H1 (cell line): ENCODE measurements around the gene RLN2. TPM values are rescaled to one million over a fixed set of nuclear protein-coding genes. Genes with fewer than 3 reads are reported as not detected.

ENCODE experiments used
- CTCF ChIA-PET: fragments of 300-600 bp; sonication (Branson Sonifier 250); formaldehyde crosslinking; loops from one replicate; lab custom pipeline; 2021; ENCODE audit not compliant: partially characterized antibody; lab: Charles Lee
- POLR2A ChIA-PET: fragments of 300-600 bp; sonication (Branson Sonifier 250); formaldehyde crosslinking; loops from one replicate; lab custom pipeline; 2021; ENCODE audit warnings: inconsistent platforms; ENCODE audit not compliant: partially characterized antibody; lab: Charles Lee
- DNase-seq, 2 experiments: peaks; one replicate each; pipeline versions ENCODE4 v3.0.0 to v3.0.0-alpha.2; 2010 to 2022; ENCODE audit warnings: low spot score in 2 of 2, low read depth in 1 of 2, mixed read lengths in 1 of 2
- FAIRE-seq: peaks from 2 replicates; lab custom pipeline; 2011; peaks lifted over from hg19 to GRCh38; lab: Jason Lieb, UNC
- H2AFZ ChIP-seq: 2 replicates; pipeline ENCODE4 v1.8.1; 2012; ENCODE audit warnings: low read length, inconsistent platforms
- H2AK5ac ChIP-seq: 2 replicates; pipeline ENCODE4 v1.6.1; 2013; ENCODE audit warnings: low read depth, low read length
- H2BK120ac ChIP-seq: replicated peaks from 2 replicates; pipeline ENCODE3; 2013; ENCODE audit warnings: low read depth, low read length, inconsistent platforms
- H2BK12ac ChIP-seq: 2 replicates; pipeline ENCODE4 v1.6.1; 2013; ENCODE audit warnings: low read depth, low read length
- H2BK15ac ChIP-seq: 2 replicates; pipeline ENCODE4 v1.6.1; 2013; ENCODE audit warnings: low read length
- H2BK20ac ChIP-seq: 2 replicates; pipeline ENCODE4 v1.6.1; 2013; ENCODE audit warnings: low read length
- H2BK5ac ChIP-seq: 2 replicates; pipeline ENCODE4 v1.6.1; 2013; ENCODE audit warnings: low read depth, low read length
- H3K14ac ChIP-seq: 2 replicates; pipeline ENCODE4 v1.6.1; 2013; ENCODE audit warnings: inconsistent platforms; ENCODE audit not compliant: insufficient read length
- H3K18ac ChIP-seq: 2 replicates; pipeline ENCODE4 v1.6.1; 2013; ENCODE audit warnings: low read length; ENCODE audit errors: extremely low read depth
- H3K23ac ChIP-seq: 2 replicates; pipeline ENCODE4 v1.6.1; 2013; ENCODE audit warnings: inconsistent platforms; ENCODE audit not compliant: insufficient read length
- H3K23me2 ChIP-seq: 2 replicates; pipeline ENCODE4 v1.6.1; 2013; ENCODE audit warnings: low read depth, low read length
- H3K27ac ChIP-seq: 2 replicates; pipeline ENCODE4 v1.6.1; 2011; ENCODE audit warnings: low read depth, low read length, inconsistent platforms
- H3K27me3 ChIP-seq, 4 experiments: replicated peaks in 1 of 4; 1 replicate in 1 of 4; 2 replicates in 3 of 4; pipeline versions ENCODE4 v1.6.1 to v1.8.1; 2011 to 2013; ENCODE audit warnings: low read length in 3 of 4, mild to moderate bottlenecking in 3 of 4, inconsistent platforms in 2 of 4, mixed read lengths in 2 of 4, moderate library complexity in 1 of 4; ENCODE audit not compliant: control insufficient read depth in 3 of 4, insufficient read depth in 3 of 4; ENCODE audit errors: extremely low read depth in 1 of 4
- H3K36me3 ChIP-seq, 4 experiments: 2 replicates each; pipeline versions ENCODE4 v1.6.1 to v1.8.1; 2011 to 2013; ENCODE audit warnings: mild to moderate bottlenecking in 4 of 4, low read length in 3 of 4, moderate library complexity in 2 of 4, control low read depth in 1 of 4, inconsistent platforms in 1 of 4; ENCODE audit not compliant: insufficient read depth in 4 of 4, control insufficient read depth in 2 of 4
- H3K4ac ChIP-seq: replicated peaks from 2 replicates; pipeline ENCODE3; 2013; ENCODE audit warnings: low read length, low read depth, mixed read lengths, inconsistent platforms; ENCODE audit not compliant: insufficient read length
- H3K4me1 ChIP-seq, 4 experiments: replicated peaks in 1 of 4; 1 replicate in 1 of 4; 2 replicates in 3 of 4; pipeline versions ENCODE4 v1.6.1 to v1.8.1; 2011 to 2013; ENCODE audit warnings: low read length in 3 of 4, inconsistent platforms in 2 of 4, mixed read lengths in 1 of 4; ENCODE audit not compliant: insufficient read depth in 4 of 4, control insufficient read depth in 3 of 4
- H3K4me2 ChIP-seq, 2 experiments: 2 replicates each; pipeline versions ENCODE4 v1.6.1 to v1.8.1; 2011 to 2013; ENCODE audit warnings: low read depth in 2 of 2, low read length in 2 of 2, control low read depth in 1 of 2, inconsistent platforms in 1 of 2, mild to moderate bottlenecking in 1 of 2; ENCODE audit not compliant: insufficient read depth in 1 of 2
- H3K4me3 ChIP-seq, 4 experiments: fragments of 200-600, 300-600 bp in 1 of 4; sonication (generic), shearing (Covaris generic), sonication (Bioruptor Twin) in 1 of 4; 2 replicates each; pipeline versions ENCODE4 v1.5.1 to v1.8.1; 2011 to 2016; ENCODE audit warnings: low read length in 4 of 4, low read depth in 3 of 4, control low read depth in 2 of 4, inconsistent platforms in 2 of 4, mild to moderate bottlenecking in 2 of 4, mixed read lengths in 1 of 4, moderate library complexity in 1 of 4; ENCODE audit not compliant: insufficient read depth in 2 of 4; ENCODE audit errors: extremely low read depth in 1 of 4
- H3K56ac ChIP-seq: replicated peaks from 2 replicates; pipeline ENCODE3; 2013; ENCODE audit warnings: low read depth, mild to moderate bottlenecking, mixed read lengths, low read length, inconsistent platforms; ENCODE audit not compliant: insufficient read length
- H3K79me1 ChIP-seq: 2 replicates; pipeline ENCODE4 v1.6.1; 2013; ENCODE audit warnings: low read depth, low read length, control low read depth
- H3K79me2 ChIP-seq, 2 experiments: 2 replicates each; pipeline versions ENCODE4 v1.6.1 to v1.8.1; 2012 to 2013; ENCODE audit warnings: low read length in 2 of 2, mild to moderate bottlenecking in 2 of 2, inconsistent platforms in 1 of 2; ENCODE audit not compliant: insufficient read depth in 2 of 2, control insufficient read depth in 1 of 2
- H3K9ac ChIP-seq, 4 experiments: replicated peaks in 1 of 4; 1 replicate in 1 of 4; 2 replicates in 3 of 4; pipeline versions ENCODE4 v1.6.1 to v1.8.1; 2011 to 2013; ENCODE audit warnings: low read depth in 3 of 4, low read length in 3 of 4, control low read depth in 2 of 4, mild to moderate bottlenecking in 2 of 4, moderate library complexity in 2 of 4, inconsistent platforms in 1 of 4; ENCODE audit errors: extremely low read depth in 1 of 4
- H3K9me3 ChIP-seq, 2 experiments: 2 replicates each; pipeline versions ENCODE4 v1.6.1 to v1.8.1; 2012 to 2013; ENCODE audit warnings: mild to moderate bottlenecking in 2 of 2, moderate library complexity in 2 of 2, control low read depth in 1 of 2, inconsistent platforms in 1 of 2, low read depth in 1 of 2, low read length in 1 of 2, mixed read lengths in 1 of 2; ENCODE audit not compliant: insufficient read depth in 2 of 2
- H4K20me1 ChIP-seq, 2 experiments: replicated peaks in 1 of 2; 2 replicates each; pipeline versions ENCODE3 to v1.8.1; 2011 to 2013; ENCODE audit warnings: inconsistent platforms in 2 of 2, low read length in 2 of 2, mild to moderate bottlenecking in 1 of 2; ENCODE audit not compliant: insufficient read depth in 2 of 2, control insufficient read depth in 1 of 2
- H4K5ac ChIP-seq: 2 replicates; pipeline ENCODE4 v1.6.1; 2013; ENCODE audit warnings: low read length, low read depth, mixed read lengths, inconsistent platforms; ENCODE audit not compliant: insufficient read length
- H4K8ac ChIP-seq: 2 replicates; pipeline ENCODE4 v1.8.0; 2013; ENCODE audit warnings: mild to moderate bottlenecking, moderate library complexity, low read length, inconsistent platforms; ENCODE audit not compliant: insufficient read depth; ENCODE audit errors: extremely low read depth
- H4K91ac ChIP-seq: replicated peaks from 2 replicates; pipeline ENCODE3; 2013; ENCODE audit warnings: low read length, mixed read lengths, inconsistent platforms; ENCODE audit not compliant: insufficient read length
- ATF2 ChIP-seq: IDR thresholded peaks from 2 replicates; pipeline ENCODE4 v1.6.1; 2012; ENCODE audit warnings: low read length, inconsistent platforms
- BACH1 ChIP-seq: IDR thresholded peaks from 2 replicates; pipeline ENCODE4 v1.6.1; 2012; ENCODE audit warnings: low read length, improper control_type of control experiment
- CEBPB ChIP-seq: IDR thresholded peaks from 2 replicates; pipeline ENCODE4 v1.6.1; 2012; ENCODE audit warnings: low read depth, low read length
- E2F6 ChIP-seq: IDR thresholded peaks from 2 replicates; pipeline ENCODE4 v1.6.1; 2012; ENCODE audit warnings: inconsistent platforms
- JUND ChIP-seq: IDR thresholded peaks from 2 replicates; pipeline ENCODE4 v1.6.1; 2011; ENCODE audit warnings: mild to moderate bottlenecking, improper control_type of control experiment, low read length
- KDM5A ChIP-seq: fragments of 200-600 bp; IDR thresholded peaks from 2 replicates; pipeline ENCODE4 v1.7.1; 2012; ENCODE audit warnings: mild to moderate bottlenecking, low read length, inconsistent platforms, mixed read lengths
- NANOG ChIP-seq: IDR thresholded peaks from 2 replicates; pipeline ENCODE4 v1.6.1; 2011; ENCODE audit warnings: low read length, low read depth, mild to moderate bottlenecking, inconsistent platforms; ENCODE audit not compliant: insufficient read depth, poor library complexity, severe bottlenecking
- SAP30 ChIP-seq: fragments of 300-600 bp; sonication (generic); IDR thresholded peaks from 2 replicates; pipeline ENCODE4 v1.7.1; 2012; ENCODE audit warnings: low read length, moderate library complexity, mild to moderate bottlenecking, inconsistent platforms; ENCODE audit not compliant: insufficient read depth, insufficient replicate concordance
- SIRT6 ChIP-seq: IDR thresholded peaks from one replicate; pipeline ENCODE4 v1.7.1; 2012; ENCODE audit warnings: low read length, inconsistent platforms
- TAF7 ChIP-seq: optimal IDR thresholded peaks from 2 replicates; pipeline ENCODE3; 2011; ENCODE audit warnings: low read depth, mild to moderate bottlenecking, inconsistent platforms, low read length, moderate library complexity, borderline replicate concordance
- USF2 ChIP-seq: IDR thresholded peaks from 2 replicates; pipeline ENCODE4 v1.6.1; 2011; ENCODE audit warnings: low read length, improper control_type of control experiment
- WGBS, 2 experiments: shearing (Covaris generic) in 1 of 2; methylation state at CpG; one replicate each; pipeline versions ENCODE4 v1.1.6 to v1.1.7; 2013 to 2015; ENCODE audit warnings: low lambda C conversion rate in 2 of 2, mixed read lengths in 2 of 2, inconsistent platforms in 1 of 2, low coverage in 1 of 2, missing lambda C conversion rate in 1 of 2; ENCODE audit not compliant: insufficient replicate concordance in 2 of 2, insufficient coverage in 1 of 2, insufficient read length in 1 of 2; ENCODE audit errors: extremely low coverage in 1 of 2, missing lambda C conversion rate in 1 of 2; 5-methylcytosine and 5-hydroxymethylcytosine counted together
- polyA plus RNA-seq, 7 experiments: library from polyadenylated mRNA; depleted of rRNA in 3 of 7; stranded (reverse) in 5 of 7; unstranded in 2 of 7; fragments of >200 nt in 5 of 7; fragments of 200-250 nt in 2 of 7; gene quantifications; 1 replicate in 5 of 7; 2 replicates in 1 of 7; 4 replicates in 1 of 7; pipeline versions ENCODE4 v1.2.1 to v1.2.3, GENCODE V29; 2011 to 2013; ENCODE audit warnings: missing spikeins in 2 of 7, mixed read lengths in 2 of 7
- total RNA-seq: library from RNA; stranded (reverse); fragmentation: NEBNext Ultra II Directional; extraction: Animal tissue kit (Norgen Biotek cat#: 25700); gene quantifications from 2 replicates; pipeline ENCODE4 v1.2.1, GENCODE V29; 2021

Gene RLN2
- total and polyA plus RNA-seq, 2 of the 8 experiments (the other 6 are each of a cell fraction or from before 2014, with no cell fraction given), result 4.5 to 6.0 TPM

- H2BK120ac ChIP-seq, result no peak overlapping the region
- no peak for FAIRE-seq
- H4K20me1 ChIP-seq, result no peaks in the 10 kb centered on the region
- H3K79me2 ChIP-seq, result no peaks in the 10 kb centered on the region
- no peak overlapping the region for H3K4me2 ChIP-seq
- H3K4me3 ChIP-seq, result no peak overlapping the region
- H3K4me1 ChIP-seq, result no peaks in the 10 kb centered on the region; a peak in 1 of 7 replicates
- H4K5ac ChIP-seq, result no peak overlapping the region
- no peaks in the 10 kb centered on the region for H3K36me3 ChIP-seq
- no peak overlapping the region for H2BK15ac ChIP-seq
- no peak overlapping the region for H3K56ac ChIP-seq
- peaks cover 0 to 5% of the 10 kb centered on the region in 2 experiments; a peak in 1 of 4 replicates for H3K9me3 ChIP-seq
- H2BK12ac ChIP-seq, result no peak overlapping the region
- DNase-seq, result no peak
- H3K4ac ChIP-seq, result no peak overlapping the region
- 58% methylated on average over 1 of the region's 1 CpG; no CpG with 5 or more reads in 1 of the 2 experiments for WGBS, 2 experiments
- H2BK20ac ChIP-seq, result no peak overlapping the region
- H4K8ac ChIP-seq, result no peak overlapping the region
- ChIA-PET CTCF (interaction anchor here (0.7 to 2.0 kb wide), 14 partner anchors 9 to 178 kb away, joined by 3 to 10 read pairs (median 4); partner anchors contain the start of gene INSL6), POLR2A (no interaction called here)
- no peak overlapping the region for H3K18ac ChIP-seq
- H2AK5ac ChIP-seq, result no peak overlapping the region
- no peaks in the 10 kb centered on the region for H3K23me2 ChIP-seq
- no peaks in the 10 kb centered on the region for H3K27me3 ChIP-seq
- H2AFZ ChIP-seq, result no peak overlapping the region
- no peaks in the 10 kb centered on the region for H3K79me1 ChIP-seq
- no peak overlapping the region for H3K27ac ChIP-seq
- H2BK5ac ChIP-seq, result no peak overlapping the region
- no peak overlapping the region for H4K91ac ChIP-seq
- no peak overlapping the region for H3K23ac ChIP-seq
- H3K9ac ChIP-seq, result no peak overlapping the region
- no peak overlapping the region for H3K14ac ChIP-seq
- no peak for TF ChIP-seq KDM5A
- no peak for TF ChIP-seq TAF7
- TF ChIP-seq SAP30, result no peak
- no peak for TF ChIP-seq USF2
- TF ChIP-seq ATF2, result no peak
- TF ChIP-seq BACH1, result no peak
- no peak for TF ChIP-seq CEBPB
- no peak for TF ChIP-seq NANOG
- no peak for TF ChIP-seq JUND
- TF ChIP-seq E2F6, result no peak
- TF ChIP-seq SIRT6, result no peak
Measured at GRCh38 chr9:5321058-5321457, 16.5 kb upstream of the RLN2 start.
